ENCODE data around the gene DNAJC4.
A peak's percentile ranks its signal among the peaks of the same experiment; 100 is the strongest.

Gene DNAJC4

GRCh38 chr11:64259533-64260067 is 29.3 kb downstream of the DNAJC4 start:
- DNase-seq (ENCODE audit: low read depth), result no peak
- no peak overlapping the region for H3K4me3 ChIP-seq (replicated peaks; ENCODE audit: low read depth, low read length)
- no peak for TF ChIP-seq CTCF (IDR thresholded peaks at IDR 0.05; ENCODE audit: low read length, missing control alignments)

- H3K4me3 ChIP-seq (replicated peaks; ENCODE audit: low read depth, low read length), result no peak overlapping the region
- TF ChIP-seq CTCF (IDR thresholded peaks at IDR 0.05; ENCODE audit: low read length, missing control alignments), result no peak
- DNase-seq (ENCODE audit: low read depth), result no peak
Measured at GRCh38 chr11:64260147-64260708, 29.9 kb downstream of the DNAJC4 start.

GRCh38 chr11:64261556-64262080 is 31.3 kb downstream of the DNAJC4 start:
- no peak overlapping the region for H3K4me3 ChIP-seq (replicated peaks; ENCODE audit: low read depth, low read length)
- no peak for DNase-seq (ENCODE audit: low read depth)
- TF ChIP-seq CTCF (IDR thresholded peaks at IDR 0.05; ENCODE audit: low read length, missing control alignments), result no peak

DNA sequence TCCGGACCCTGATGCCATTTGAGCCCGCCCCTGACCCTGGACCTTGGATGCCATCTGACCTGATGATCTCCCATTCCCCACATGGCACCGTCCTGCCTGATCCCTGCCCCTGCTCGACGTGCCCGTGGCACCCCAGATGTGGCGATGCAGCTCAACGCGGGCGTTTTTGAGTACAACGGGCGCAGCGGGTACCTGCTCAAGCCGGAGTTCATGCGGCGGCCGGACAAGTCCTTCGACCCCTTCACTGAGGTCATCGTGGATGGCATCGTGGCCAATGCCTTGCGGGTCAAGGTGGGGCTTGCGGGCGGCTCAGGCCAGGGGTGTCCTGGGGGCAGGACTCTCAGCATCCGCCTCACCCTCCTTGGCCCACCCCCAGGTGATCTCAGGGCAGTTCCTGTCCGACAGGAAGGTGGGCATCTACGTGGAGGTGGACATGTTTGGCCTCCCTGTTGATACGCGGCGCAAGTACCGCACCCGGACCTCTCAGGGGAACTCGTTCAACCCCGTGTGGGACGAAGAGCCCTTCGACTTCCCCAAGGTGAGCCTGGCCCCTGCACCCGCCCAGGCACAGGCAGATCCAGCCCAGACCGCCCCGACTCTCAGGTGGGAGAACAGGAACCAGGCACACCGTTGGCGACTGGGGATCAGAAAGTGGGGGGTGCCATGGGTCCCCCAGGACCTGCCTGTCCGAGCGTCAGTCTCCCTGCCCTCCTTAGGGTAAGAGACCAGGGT is 32.1 kb downstream of the DNAJC4 start:
- DNase-seq (ENCODE audit: low read depth), result no peak
- H3K4me3 ChIP-seq (replicated peaks; ENCODE audit: low read depth, low read length), result no peak overlapping the region
- no peak for TF ChIP-seq CTCF (IDR thresholded peaks at IDR 0.05; ENCODE audit: low read length, missing control alignments)

DNA sequence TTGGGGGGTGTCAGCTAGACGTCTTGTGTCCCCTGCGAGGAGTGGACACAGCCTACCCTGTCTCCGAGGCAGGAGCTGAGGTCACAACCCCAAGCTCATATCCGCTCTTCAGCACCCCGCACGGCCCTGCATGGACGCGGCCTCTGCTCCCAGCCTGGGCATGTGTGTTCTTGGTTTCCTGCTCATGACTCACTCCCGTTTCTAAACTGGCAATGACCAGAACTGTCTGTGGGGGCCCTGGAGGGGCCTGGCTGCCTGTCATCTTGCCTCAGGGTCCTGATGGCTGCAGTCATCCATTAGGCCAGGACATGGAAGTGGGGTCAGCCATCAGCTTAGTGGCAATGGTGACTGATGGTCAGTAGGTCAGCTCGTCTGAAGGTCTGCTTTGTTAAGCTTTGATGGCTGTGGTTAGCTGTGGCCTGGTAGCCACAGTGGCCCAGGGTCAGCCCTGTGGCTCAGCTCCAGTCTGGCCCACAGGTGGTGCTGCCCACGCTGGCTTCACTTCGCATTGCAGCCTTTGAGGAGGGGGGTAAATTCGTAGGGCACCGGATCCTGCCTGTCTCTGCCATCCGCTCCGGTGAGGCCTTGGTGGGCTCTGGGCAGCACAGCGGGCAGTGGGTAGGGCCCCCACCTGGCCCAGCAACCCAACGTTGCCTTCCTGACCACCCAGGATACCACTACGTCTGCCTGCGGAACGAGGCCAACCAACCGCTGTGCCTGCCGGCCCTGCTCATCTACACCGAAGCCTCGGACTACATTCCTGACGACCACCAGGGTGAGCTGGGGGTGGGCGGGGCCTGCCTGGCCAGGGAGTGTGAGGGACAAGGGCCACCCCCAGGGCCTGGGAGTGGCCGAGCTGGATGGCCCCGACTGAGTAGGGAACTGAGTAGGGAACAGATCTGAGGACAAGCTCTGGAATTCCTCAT is 32.9 kb downstream of the DNAJC4 start:
- DNase-seq (ENCODE audit: low read depth), result peak; percentile 60
- H3K4me3 ChIP-seq (replicated peaks; ENCODE audit: low read depth, low read length), result no peak overlapping the region
- no peak for TF ChIP-seq CTCF (IDR thresholded peaks at IDR 0.05; ENCODE audit: low read length, missing control alignments)

DNA sequence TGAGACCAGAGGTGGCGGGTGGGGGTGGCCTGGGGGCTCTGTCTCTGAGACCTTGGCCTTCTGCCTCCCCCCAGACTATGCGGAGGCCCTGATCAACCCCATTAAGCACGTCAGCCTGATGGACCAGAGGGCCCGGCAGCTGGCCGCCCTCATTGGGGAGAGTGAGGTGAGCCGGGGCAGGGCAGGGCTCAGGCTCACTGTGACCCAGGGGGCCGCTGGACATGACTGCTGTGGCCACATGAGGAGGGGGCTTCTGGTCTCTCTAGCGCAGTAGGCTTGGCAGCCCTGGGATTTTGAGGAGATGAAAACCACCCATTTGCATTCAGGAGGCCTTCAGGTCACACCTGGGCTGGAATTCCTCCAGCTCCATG is 33.6 kb downstream of the DNAJC4 start:
- H3K4me3 ChIP-seq (replicated peaks; ENCODE audit: low read depth, low read length), result no peak overlapping the region
- no peak for DNase-seq (ENCODE audit: low read depth)
- no peak for TF ChIP-seq CTCF (IDR thresholded peaks at IDR 0.05; ENCODE audit: low read length, missing control alignments)
